ENCODE measurements around the gene PRR3. TPM values are rescaled to one million over a fixed set of nuclear protein-coding genes. Genes with fewer than 3 reads are reported as not detected.
"Not testable (repeated sequence)": the region's sequence is repeated elsewhere in the genome, so short reads cannot be mapped to it uniquely, and the experiment has no call there.

Gene PRR3, protein sequence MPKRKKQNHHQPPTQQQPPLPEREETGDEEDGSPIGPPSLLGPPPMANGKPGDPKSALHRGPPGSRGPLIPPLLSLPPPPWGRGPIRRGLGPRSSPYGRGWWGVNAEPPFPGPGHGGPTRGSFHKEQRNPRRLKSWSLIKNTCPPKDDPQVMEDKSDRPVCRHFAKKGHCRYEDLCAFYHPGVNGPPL
- polyA plus RNA-seq (ENCODE audit: insufficient read length in 4 of 4), result 10 to 100 TPM; 29.4 to 31.1 (median 29.9) TPM

DNA sequence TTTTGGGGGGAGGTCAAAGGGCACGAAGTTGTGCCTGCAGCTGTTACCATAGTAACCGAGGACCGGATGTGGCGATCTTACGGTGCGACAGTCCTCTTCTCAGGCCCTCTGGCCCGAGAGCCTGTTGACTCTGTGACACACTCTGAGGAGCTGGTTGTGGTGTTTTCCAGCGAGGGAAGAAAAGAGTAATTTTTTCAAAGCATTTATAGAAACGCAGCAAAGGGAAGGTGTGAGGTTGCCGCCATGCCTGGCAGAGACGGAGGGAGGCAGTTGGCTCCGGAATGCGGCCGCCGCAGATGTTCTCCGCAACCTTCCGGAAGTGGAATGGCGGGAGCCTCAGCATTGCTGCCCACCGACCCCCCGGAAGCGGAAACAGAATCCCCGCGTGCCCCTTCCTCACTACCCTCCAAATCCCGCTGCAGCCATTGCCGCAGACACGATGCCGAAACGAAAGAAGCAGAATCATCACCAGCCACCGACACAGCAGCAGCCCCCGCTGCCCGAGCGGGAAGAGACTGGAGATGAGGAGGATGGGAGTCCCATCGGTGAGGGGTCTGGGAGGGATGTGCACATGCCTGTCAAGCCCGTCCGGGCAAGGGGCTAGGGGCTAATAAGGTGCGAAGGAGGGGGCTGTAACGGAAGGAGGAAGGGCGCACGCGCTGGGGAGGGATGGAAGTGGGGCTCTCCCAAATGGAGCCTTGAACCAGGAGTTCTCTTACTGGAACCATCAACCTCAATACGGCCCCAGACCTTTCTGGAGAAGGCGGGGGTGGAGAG lies at the start of gene PRR3:
Gene PRR3 (plus strand): TSS at position 390 of the 777 bp plus-strand sequence. CDS start 50 bp downstream, at position 440.
- peak; percentile 86 to 92 (median 88) for DNase-seq (ENCODE audit: low read depth in 4 of 4, low spot score in 3 of 4)

DNA sequence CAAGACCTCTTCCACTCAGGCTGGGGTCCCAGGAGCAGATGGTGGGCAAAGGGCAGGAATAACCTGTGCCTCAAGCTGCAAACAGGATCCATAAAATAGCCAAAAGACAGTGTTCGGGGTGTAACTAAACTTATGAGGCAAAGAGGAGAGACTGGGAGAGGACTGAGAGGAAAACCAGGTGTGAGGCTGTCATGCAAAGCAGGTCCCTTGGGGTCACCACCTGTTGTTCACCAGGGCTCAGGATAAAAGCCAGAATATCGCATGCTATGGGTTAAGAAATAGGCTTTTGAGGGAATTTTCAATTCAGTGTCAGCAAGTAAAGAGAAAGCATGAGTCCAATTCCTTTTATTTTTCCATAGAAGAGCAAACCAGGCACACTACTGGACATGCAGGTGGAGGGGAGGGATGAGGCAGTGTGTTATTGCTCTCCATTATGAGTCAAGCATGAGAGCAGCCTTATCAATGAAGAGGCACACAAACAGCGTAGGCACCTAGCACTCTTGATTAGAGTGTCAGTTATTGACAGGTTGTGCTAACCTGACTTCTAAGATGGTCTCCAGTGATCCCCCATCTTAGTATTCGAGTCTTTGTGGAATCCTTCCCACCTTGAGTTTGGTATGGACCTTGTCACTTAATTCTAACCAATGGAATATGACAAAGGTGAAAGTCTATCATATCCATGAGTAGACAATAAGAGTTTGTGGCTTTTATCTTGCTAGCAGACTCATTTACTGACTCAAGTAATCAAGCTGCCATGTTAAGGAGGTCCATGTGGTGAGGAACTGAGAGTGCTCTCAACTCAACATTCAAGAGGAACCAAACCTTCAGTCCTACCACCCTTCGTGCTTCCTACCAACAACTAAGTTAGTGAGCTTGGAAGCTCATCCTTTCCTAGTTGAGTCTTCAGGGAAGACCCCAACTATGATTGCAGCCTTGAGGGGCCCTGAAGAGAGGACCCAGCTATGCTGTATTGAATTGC lies 49.0 kb upstream of the PRR3 start:
- no peak for DNase-seq (ENCODE audit: low read depth in 4 of 4, low spot score in 3 of 4)

DNA sequence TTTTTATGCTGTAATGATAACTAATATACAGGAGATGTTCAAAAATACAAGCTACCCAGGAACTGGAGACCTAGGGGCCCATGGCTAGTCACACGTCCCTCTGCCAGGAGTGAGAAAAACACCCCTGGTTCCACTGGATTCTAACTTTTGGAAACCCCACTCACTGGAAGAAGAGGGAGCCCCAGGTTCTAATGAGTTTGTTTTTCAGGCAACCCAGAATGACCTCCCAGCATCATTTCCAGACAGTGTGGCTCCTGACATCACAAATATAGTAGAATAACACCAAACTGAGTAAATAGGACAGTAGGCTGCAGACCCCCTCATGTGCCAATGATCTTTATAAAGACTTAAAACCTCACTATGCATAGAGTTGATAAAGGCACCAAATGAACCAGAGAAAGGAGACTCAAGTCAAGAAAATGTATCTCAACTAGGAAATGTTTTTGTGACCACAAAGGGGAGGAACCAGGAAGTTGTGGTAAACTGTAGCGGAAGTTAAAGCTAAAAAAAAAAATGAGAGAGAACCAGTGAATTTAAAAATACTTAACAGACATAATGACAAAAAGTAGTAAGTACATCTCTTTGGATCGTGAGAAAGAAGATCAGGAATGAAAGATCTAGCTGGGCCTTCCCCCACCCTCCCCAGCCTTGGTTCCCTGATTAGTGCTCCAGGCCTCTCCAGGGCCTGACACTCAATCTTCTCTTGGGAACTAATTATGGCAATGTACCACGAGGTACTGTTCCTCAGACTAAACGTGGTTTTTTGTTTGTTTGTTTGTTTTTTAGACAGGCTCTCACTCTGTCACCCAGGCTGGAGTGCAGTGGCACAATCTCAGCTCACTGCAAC lies 48.0 kb upstream of the PRR3 start:
- no peak for DNase-seq (ENCODE audit: low read depth in 4 of 4, low spot score in 3 of 4)

DNA sequence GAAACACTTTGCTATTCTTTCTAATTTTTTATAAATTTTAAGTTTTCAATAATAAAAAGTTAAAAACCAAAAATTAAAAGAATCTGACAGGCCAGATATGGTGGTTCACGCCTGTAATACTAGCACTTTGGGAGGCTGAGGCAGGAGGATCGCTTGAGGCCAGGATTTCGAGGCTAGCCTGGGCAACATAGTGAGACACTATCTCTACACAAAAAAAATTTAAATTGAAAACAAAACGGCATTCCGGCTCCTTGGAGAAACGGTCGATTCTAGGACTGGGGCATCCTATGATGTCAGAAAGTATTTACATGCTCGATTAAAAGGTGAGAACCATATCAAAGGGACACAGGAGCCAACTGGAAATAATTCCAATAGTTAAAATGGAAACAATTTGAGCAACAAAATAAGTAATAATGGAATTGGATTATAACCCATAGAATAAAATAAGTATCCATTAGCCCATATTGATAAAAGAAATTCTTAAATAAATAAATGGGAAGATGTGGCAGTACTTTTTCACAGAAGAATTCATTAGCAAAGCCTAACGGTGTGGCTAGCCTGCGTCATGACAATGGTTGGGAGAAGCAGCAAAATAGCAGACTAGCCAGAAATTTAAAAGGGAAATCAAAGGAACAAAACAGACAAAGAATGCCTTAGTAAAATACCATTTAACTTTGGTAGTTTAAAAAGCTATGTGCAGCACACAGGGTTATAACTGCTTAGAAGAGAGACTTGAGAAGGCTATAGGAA lies 46.5 kb upstream of the PRR3 start:
- no peak for DNase-seq (ENCODE audit: low read depth in 4 of 4, low spot score in 3 of 4)

DNA sequence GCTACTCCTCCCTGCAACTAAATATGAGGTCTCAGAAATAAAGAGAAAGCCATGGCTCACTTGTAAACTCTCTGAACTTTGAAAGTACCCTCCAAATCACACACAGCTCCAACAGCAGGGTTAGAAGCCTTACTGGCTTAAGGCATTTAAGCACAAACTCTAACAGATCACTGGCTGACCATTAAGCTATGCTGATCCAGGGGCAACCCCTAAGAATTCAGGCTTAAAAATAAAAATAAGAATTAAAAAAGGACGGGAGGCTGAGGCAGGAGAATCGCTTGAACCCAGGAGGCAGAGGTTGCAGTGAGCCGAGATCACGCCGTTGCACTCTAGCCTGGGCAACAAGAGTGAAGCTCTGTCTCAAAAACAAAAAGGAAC lies 45.9 kb upstream of the PRR3 start:
- no peak for DNase-seq (ENCODE audit: low read depth in 4 of 4, low spot score in 3 of 4)

DNA sequence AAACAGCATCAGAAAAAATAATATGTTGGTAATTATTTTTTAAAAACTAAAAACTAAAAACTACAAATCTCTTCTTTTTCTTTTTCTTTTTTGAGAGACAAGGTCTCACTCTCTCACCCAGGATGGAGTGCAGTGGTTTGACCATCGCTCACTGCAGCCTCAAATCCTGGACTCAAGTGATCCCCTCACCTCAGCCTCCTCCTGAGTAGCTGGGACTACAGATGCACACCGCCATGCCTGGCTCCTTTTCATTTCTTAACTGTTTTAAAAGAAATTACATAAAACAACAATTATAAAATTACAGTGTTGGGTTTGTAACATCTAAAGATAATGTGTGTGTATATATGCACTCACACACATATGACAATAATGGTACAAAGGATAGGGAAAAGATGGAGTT lies 43.6 kb upstream of the PRR3 start:
- DNase-seq (ENCODE audit: low read depth in 4 of 4, low spot score in 3 of 4), result no peak

DNA sequence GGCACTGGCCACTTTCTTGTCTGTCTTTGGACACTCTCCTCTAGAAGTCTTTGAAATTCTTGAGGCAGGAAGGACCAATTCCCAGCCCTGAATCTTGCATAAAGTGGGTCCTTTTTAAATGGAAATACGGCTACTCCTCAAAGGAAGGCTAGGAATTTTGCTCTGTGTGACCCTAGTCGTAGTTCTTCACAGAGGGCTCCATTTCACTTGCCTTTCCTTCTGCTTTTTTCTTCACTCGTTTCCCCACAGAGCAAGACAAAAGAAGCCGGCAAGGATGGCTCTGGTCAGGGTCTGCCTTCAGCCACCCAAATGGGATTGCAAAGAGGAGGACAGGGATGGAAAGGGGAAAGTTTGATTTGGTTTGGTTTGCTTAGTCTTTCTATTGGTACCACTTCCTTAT lies 42.0 kb upstream of the PRR3 start:
- no peak for DNase-seq (ENCODE audit: low read depth in 4 of 4, low spot score in 3 of 4)

DNA sequence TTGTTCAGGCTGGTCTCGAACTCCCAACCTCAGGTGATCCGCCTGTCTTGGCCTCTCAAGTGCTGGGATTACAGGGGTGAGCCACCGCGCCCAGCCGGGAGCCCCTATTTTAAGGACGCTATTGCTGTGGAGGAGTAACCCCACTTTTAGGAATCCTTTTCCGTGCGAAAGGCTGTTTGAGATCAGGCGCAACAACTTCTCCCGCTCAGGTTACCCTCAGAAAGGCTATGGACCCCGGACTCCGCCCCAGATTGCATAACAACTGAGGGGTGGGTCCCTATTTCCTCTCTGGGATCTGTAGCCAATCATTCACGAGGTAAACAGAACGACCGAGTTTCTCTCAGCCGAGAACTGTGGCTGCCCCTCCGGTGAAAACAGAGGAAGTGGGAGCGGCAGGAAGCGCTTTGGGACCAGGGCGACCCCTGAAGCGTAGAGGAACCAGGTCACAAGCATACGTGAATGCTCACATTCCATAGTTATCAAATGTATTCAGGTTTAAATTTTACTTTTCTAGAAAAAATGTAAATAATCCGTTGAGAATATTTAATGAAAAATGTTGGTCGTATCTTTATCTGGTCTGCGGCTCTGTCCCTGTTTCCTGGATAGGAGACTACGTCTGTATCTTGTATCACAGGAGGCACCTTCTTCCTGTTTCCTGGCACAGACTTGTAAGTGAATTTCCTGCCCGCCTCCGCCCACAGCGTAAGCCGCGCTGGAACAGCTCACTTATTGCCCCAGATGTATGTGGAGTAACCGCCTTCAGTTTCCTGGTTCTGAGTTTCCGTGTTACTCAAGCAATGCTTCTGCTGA lies 40.9 kb upstream of the PRR3 start:
- peak; percentile 68 to 86 (median 83) for DNase-seq (ENCODE audit: low read depth in 4 of 4, low spot score in 3 of 4)

DNA sequence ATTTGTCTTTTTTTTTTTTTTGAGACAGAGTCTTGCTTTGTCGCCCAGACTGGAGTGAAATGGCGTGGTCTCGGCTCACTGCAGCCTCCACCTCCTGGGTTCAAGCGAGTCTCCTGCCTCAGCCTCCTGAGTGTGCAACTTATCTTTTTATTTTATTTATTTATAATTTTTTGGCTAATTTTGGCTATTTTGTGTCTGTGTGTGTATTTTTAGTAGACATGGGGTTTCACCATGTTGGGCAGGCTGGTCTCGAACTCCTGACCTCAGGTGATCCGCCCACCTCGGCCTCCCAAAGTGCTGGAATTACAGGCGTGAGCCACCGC lies 40.4 kb upstream of the PRR3 start:
- not testable (repeated sequence) for DNase-seq (ENCODE audit: low read depth in 4 of 4, low spot score in 3 of 4)

DNA sequence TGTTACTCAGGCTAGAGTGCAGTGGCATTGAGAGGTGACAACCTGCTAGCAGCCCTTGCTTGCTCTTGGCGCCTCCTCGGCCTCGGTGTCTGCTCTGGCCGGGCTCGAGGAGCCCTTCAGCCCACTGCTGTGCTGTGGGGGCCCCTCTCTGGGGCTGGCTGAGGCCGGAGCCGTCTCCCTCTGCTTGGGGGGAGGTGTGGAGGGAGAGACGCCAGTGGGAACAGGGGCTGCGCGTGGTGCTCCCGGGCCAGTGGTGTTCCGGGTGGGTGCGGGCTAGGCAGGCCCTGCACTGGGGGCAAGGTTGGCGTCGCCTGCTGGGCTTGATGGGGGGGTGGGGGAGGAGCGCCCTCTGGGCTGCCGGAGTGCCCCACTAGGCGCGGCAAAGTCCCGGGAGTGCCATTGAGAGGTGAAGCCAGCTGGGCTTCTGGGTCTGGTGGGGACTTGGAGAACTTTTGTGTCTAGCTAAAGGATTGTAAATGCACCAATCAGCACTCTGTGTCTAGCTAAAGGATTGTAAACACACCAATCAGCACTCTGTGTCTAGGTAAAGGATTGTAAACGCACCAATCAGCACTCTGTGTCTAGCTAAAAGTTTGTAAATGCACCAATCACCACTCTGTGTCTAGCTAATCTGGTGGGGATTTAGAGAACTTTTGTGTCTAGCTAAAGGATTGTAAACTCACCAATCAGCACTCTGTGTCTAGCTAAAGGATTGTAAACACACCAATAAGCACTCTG lies 39.2 kb upstream of the PRR3 start:
- not testable (repeated sequence) for DNase-seq (ENCODE audit: low read depth in 4 of 4, low spot score in 3 of 4)

DNA sequence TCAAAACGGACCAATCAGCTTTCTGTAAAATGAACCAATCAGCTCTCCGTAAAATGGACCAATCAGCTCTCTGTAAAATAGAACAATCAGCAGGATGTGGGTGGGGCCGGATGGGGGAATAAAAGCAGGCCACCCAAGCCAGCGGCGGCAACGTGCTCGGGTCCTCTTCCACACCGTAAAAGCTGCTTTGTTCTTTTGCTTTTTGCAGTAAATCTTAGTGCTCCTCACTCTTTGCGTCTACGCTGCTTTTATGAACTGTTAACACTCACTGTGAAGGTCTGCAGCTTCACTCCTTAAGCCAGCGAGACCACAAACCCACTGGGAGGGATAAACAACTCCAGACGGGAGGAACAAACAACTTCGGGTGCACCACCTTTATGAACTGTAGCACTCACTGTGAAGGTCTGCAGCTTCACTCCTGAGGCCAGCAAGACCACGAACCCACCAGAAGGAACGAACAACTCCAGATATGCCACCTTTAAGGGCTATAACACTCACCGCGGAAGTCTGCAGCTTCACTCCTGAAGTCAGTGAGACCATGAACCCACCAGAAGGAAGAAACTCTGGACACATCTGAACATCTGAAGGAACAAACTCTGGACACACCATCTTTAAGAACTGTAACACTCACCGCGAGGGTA lies 38.5 kb upstream of the PRR3 start:
- not testable (repeated sequence) for DNase-seq (ENCODE audit: low read depth in 4 of 4, low spot score in 3 of 4)

DNA sequence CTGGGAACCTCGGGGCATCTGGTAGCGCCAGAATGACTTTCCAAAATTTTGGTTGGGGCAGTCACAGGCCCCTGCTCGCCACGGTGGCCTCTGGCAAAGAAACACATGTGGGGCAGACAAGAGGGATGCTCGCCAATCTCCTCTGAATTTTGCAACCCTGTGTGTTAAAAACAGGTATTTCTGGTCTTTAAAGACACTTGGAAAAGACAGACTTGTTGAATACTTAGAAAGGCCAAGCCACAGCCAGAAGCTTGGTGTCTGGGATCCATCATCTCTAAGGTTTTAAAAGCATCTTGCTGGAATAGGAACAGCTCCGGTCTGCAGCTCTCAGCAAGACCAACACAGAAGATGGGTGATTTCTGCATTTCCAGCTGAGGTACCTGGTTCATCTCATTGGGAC lies 36.6 kb upstream of the PRR3 start:
- no peak for DNase-seq (ENCODE audit: low read depth in 4 of 4, low spot score in 3 of 4)

DNA sequence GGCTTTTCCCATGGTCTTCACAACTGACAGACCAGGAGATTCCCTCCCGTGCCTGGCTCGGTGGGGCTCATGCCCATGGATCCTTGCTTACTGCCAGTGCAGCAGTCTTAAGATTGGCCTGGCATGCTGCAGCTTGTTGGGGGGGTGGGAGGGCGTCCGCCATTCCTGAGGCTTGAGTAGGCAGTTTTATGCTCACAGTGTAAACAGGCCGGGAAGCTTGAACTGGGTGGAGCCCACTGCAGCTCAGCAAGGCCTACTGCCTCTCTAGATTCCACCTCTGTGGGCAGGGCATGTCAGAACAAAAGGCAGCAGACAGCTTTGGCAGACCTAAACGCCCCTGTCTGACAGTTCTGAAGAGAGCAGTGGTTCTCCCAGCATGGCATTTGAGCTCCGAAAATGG lies 36.0 kb upstream of the PRR3 start:
- not testable (repeated sequence) for DNase-seq (ENCODE audit: low read depth in 4 of 4, low spot score in 3 of 4)

DNA sequence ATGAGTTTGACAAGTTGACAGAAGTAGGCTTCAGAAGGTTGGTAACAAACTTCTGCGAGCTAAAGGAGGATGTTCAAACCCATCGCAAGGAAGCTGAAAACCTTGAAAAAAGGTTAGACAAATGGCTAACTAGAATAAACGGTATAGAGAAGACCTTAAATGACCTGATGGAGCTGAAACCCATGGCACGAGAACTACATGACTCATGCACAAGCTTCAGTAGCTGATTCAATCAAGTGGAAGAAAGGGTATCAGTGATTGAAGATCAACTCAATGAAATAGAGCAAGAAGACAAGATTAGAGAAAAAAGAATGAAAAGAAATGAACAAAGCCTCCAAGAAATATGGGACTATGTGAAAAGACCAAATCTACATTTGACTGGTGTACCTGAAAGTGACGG lies 35.1 kb upstream of the PRR3 start:
- not testable (repeated sequence) for DNase-seq (ENCODE audit: low read depth in 4 of 4, low spot score in 3 of 4)

DNA sequence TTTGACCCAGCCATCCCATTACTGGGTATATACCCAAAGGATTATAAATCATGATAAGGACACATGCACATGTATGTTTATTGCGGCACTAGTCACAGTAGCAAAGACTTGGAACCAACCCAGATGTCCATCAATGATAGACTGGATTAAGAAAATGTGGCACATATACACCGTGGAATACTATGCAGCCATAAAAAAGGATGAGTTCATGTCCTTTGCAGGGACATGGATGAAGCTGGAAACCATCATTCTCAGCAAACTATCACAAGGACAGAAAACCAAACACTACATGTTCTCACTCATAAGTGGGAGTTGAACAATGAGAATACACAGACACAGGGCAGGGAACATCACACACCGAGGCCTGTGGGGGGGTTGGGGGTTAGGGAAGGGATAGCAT lies 30.7 kb upstream of the PRR3 start:
- DNase-seq (ENCODE audit: low read depth in 4 of 4, low spot score in 3 of 4), result not testable (repeated sequence)

DNA sequence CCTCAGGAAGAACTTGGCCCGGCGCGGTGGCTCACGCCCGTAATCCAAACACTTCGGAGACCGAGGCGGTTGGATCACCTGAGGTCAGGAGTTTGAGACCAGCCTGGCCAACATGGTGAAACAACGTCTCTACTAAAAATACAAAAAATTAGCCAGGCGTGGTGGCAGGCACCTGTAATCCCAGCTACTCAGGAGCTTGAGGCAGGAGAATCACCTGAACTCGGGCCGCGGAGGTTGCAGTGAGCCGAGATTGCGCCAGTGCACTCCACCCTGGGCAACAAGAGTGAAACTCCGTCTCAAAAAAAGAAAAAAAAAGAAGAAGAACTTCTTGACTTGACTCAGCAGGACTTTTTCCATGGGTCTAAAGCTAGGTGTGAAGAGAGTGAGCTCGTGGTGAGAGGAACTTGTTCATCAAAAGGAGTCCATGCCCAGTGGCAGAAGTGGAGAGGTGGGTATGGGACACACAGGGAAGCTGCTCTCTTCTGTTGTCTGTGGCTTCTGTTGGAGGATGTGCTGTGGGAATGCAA lies 27.7 kb upstream of the PRR3 start:
- not testable (repeated sequence) for DNase-seq (ENCODE audit: low read depth in 4 of 4, low spot score in 3 of 4)

DNA sequence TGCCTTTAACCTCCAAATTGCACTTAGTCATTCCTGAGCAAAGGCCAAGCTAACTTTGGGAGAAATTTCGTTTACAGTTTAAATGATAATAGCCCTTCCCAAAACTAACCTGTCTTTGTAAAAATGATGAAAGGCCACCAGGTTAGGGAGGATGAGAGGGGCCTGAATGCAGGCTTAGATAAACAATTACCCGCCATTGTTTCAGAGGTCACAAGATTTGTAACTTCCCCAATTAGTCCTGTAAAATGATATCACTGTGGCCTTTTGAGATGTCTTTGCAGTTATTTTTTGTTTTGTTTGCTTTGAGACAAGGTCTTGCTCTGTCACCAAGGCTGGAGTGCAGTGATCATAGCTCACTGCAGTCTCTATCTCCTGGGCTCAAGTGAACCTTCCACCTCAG lies 27.1 kb upstream of the PRR3 start:
- DNase-seq (ENCODE audit: low read depth in 4 of 4, low spot score in 3 of 4), result no peak

Measured in right renal pelvis (tissue), 4 donors.